SH-SY5Y (cell line): ENCODE results near the gene PIP4K2A.

Source experiments
- GATA2 ChIP-seq: IDR thresholded peaks from 2 replicates; pipeline ENCODE4 v1.6.1; 2011; ENCODE audit warnings: mild to moderate bottlenecking, low read depth, low read length
- GATA3 ChIP-seq: IDR thresholded peaks from 2 replicates; pipeline ENCODE4 v1.6.1; 2011; ENCODE audit warnings: low read depth, mild to moderate bottlenecking, low read length, moderate library complexity

DNA sequence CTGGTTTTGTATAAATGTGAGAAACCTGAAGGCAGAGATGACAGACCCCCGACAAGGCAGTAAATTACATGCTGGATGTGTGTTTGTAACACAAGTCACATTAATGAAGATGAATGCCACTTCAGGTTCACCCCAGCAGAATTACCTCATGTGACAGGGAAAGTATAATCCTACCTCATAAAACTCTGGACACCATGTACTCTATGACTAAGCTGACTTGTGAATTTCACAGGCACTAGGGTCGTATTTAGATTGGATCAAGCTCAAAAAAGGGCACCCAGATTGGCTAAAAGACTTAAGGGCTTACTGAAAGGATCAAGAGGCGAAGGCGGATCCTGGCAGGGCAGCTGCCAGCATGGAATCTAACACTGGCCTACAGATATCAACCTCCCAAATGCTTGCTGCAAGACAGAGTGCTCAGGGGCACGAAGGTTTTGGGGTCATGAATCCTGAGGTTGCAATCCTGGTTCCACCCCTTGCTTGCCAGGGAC lies 161.4 kb downstream of the PIP4K2A start:
- TF ChIP-seq GATA3 (no peak), GATA2 (no peak)
